GM21381 (cell line): ENCODE results near the gene ANO4.
"Not testable (repeated sequence)": the region's sequence is repeated elsewhere in the genome, so short reads cannot be mapped to it uniquely, and the experiment has no call there.

Experiments used
- ATAC-seq: cut with Tn5 transposase; IDR thresholded peaks from one replicate; pipeline ENCODE4 v1.9.1; 2021; ENCODE audit warnings: mild to moderate bottlenecking, moderate library complexity; ENCODE audit not compliant: unreplicated experiment

ANO4 gene

DNA sequence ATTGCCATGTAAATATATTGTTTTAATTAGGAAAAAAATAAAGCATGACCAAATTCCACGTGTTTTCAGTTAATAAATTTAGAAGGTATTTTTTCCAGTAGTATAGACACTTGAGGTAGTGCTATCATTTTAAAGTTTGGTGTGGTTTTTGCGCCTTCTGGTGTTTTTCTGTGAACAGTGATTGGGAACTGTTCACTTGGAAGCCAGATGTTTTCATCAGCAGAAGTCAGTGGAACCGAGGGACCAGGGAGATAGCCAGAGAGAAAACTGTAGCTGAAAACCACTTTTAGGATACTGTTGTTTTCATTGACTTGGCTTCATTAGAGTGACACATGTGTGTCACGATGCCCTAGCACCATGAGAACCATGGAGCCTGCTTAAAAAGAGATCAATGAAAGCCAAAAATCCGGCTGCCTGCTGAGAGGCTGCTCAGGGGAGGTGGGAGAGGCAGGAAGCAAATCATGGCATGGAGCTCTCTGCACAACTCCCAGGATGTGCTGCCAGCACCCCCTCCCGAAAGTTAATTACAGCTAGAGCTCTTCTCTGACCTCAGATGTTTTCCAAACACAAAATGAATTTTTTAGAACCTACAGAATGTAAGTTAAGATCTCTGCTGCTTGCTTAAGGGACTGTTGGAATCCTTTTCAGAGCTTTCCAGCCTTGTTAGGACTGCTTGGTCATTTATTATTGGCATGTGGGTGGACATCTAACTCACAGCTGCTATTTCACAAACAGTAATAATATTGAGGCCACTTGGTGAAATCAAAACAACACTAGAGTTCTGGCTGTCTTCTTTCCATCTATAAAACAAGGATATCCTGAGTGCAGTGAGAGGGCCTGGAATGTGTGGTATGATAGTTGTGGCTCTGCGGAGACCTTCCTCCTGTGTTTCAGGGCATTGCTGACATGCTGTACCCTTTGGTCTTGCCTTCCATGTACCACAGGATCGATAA lies 192.3 kb downstream of the ANO4 start:
- ATAC-seq: no peak

DNA sequence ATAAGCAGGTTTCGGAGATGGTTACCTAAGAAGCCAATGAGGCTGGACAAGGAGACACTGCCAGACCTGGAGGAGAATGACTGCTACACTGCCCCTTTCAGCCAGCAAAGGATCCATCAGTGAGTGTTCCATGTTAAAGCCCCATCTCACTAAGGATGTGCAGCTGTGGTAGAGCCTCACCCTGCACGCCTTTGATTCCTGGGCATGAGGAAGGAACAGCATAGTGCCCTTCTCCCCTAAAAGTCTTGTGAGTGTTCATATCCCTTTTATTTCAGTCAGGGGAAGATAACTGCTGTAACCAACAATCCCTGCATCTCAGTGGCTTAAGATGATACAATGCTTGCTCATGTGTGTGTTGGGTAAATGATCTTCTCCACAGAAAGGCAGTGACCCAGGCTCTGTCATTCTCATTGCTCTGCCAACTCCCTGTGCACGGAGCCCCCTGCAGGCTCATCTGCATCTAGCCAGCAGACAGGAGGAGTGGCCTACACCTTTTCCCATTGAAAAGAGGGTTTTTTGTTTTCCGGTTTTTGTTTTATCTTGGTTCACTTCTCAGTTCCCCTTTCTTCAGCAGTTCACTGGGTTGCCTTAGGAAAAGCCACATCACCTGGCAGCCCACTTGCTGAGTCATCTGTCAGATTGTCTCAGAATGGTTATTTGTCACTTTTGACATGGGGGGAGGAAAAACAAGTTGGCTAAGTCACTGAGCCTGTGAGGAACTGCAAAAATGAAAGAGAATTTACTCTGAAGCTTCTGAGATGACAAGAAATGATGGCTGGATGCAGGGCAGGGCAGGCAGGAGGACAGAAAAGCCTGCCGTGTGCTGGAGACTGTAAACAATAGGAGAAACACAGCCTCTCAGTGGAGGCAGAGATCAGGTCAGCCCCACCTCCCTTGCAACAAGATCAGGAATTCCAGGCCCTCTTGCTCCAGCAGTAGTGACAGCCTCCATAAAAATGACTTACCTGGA lies 193.3 kb downstream of the ANO4 start:
- peak; percentile 96 for ATAC-seq

DNA sequence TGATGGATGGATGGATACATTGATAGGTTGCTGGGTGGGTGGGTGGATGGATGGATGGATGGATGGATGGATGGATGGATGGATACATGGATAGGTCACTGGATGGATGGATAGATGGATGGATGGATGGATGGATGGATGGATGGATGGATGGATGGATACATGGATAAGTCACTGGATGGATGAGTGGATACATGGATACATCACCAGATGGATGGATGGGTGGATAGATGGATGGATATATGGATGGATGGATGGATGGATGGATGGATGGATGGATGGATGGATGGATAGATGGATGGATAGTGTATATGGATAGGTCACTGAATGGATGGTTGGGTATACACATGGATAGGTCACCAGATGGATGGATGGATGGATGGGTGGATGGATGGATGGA lies 194.9 kb downstream of the ANO4 start:
- not testable (repeated sequence) for ATAC-seq

DNA sequence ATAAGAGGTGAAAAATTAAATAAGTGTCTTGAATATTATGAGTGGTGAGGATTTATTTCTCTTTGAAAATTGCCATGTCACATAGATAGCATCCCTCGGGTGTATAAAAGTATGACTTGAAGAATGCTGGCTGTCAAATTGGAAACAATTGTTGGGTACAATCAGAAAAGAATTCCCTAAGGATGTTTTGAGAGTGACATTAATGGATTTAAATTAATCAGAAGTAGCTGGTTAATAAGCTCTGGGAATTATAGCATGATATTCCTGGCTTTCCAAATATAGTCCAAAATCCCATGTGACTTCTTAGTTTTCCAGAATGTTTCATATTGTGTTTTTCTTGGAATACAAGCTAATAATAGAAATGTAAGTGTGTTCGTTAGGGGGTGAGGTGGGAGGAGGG lies 196.5 kb downstream of the ANO4 start:
- no peak for ATAC-seq

DNA sequence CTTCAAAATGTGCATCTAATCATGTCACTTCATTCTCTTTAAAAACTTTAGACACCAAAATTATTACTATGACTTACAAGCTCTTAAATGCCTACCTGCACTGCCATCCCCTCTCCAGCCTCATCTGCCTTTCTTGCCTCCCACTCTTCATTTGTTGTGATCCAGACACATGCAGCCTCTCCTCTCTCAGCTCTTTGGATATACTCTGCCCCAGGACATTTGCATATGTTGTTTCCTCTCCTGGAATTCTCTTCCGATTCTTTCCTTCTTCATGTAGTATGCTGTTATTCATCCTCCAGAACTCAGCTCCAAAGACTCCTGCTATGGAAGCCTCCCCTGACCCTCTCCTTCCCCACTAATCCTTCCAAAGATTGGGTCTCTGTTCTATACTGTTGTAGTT lies 197.6 kb downstream of the ANO4 start:
- no peak for ATAC-seq

DNA sequence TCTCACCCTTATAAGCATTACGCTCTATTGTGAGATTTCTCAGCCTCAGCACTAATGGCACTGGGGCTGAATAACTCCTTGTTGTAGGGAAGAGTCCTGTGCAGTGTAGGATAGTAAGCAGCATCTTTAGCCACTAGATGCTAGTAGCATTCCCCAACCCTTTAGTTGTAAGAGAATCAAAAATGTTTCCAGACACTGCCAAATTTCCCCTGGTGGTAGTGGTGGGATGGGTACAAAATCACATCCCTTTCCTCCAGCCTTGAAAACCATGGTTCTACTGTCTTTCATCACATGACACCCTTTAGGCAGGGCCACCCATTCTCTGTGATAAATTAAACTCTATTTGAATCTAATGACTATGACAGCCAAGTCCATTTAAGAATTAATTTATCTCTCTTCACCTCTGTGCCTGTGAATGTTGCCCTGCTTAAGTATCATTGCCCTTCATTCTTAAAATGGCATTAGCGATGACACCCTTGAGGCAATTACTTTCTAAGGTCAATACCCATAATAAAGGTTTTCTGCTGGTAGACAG lies 199.4 kb downstream of the ANO4 start:
- ATAC-seq: no peak

DNA sequence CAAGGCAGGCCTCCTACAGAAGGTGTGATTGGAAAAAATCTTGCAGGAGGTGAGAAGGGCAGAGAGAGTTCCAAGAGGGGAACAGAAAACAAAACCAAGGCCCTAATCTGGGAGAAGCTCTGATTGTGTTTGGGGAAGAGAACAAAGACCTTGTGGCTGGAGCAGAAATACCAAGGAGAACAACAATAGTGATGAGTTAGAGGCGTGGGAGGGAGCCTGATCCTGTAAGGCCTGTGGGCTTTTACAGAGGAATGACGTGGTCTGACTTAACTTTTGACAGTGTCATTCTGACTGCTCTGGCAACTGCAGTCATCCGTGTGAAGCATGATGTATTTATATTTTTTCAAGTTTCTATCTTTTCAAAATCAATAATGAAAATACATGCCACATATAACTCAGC lies 200.6 kb downstream of the ANO4 start:
- peak; percentile 41 for ATAC-seq

DNA sequence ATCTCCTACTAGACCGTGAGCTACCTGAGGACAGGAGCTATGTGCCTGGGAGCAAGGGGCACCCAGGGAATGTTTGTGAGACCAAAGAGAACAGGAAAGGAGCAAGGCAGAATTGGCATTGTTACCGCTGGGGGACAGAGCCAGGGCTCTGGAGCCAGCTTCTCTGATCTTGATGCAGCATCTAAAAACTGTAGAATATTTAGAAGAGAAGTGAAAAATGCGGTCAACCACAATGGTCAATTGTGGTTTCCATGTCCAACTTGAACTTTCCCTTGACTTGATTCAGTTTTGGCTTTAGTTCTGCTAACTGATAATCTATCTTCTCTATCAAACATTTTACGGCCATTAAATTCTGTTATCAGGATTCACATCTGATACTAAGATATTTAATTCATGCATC lies 201.2 kb downstream of the ANO4 start:
- peak; percentile 81 for ATAC-seq

DNA sequence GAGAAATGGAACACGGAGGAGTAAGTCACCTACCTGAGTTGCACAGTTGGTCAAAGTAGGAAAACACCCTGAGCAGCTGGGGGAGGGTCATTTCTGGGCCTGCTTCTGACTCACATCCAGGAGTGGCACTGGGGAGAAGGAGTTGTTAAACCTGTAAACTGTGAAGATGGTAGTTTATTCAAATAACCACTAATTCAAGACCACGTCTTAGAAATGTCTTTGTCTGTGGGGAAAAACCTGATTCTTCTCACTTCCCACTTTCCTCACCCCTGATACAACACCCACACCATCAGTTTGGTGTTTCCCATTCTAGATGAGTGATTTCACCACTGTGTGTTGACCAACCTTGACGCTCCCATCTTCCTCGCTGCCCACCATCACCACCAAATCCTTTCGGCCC lies 207.1 kb downstream of the ANO4 start:
- ATAC-seq: peak; percentile 74

DNA sequence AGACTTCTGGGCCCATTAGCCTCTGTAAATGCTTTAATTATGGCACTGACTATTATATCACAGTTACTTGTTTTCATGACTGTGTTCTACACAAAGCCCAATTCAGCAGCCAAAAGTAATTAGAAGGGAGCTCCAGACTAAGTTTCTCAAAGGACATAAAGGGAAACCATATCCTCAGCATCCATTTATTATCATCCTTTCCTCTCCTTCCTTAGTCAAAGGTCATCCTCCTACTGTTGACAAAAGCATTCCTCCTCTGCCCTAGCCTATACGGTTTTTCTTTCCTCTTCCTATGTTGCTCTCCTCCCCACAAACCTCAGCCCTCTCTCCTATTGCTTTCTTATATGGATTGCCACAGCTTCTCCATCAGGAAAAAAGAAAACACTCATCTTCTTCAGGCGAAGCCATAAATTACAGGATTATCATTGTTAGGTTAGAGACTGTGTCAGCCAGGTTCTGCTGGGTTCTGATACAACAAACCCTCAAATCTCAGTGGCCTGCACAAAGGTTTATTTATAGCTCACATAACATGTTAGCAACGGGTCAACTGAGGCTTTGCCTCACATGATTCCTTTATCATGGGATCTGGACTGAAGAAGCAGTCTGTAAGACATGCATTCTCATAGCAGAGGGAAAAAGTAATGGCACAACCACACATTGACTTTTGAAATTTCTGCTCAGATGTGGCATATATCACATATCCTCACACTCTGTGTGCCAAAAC lies 208.3 kb downstream of the ANO4 start:
- ATAC-seq: no peak

DNA sequence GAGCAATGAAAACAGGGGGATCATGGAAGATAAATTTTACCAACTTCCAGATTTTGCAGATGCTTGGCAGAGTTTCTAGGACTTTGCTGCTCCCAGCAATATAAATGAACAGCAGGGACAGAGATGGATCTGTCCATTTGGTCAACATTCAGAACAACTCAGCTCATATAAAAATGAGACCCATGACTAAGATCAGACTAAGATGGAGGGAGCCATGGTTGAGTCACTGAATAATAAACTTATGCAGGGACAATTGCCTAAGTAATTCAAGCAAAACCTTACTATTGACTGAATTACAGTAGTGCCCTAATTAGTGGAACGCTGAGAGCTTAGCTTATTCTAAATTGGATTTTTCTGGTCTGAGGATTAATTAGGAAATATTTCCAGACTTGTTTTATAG lies 210.3 kb downstream of the ANO4 start:
- ATAC-seq: no peak

DNA sequence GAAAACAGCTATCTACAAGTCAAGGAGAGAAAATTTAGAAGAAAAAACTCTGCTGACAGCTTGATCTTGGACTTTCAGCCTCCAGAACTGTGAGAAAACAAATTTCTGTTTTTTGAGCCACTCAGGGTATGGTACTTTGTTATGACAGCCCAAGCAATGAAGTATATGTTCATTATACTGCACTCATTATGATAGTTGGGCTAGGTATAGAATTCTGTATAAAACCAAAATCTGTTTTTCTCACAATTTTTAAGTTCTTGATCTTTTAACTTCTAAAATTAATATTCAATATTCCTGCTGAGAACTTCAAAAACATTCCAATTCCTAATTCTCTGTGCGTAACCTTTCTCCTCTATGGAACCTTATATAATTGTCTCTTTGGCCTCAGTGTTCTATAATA lies 214.7 kb downstream of the ANO4 start:
- ATAC-seq: no peak

DNA sequence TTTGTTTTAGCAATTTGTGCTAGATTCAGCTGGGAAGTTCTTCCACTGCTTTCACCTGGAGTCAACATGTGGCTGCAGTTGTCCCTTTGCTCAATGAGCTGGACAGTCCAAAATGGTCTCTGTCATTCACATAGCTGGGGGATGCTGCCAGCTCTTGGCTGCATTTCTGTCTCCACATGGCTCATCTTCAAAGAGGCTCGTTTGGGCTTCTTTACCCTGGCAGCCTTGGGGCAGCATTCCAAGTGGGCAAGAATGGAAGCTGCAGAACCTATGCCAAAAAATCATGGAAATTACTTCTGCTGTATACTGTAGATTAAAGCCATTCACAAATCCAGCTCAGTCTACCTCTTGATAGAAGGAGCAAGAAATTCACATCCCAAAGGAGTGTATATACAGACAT lies 216.3 kb downstream of the ANO4 start:
- ATAC-seq: no peak

DNA sequence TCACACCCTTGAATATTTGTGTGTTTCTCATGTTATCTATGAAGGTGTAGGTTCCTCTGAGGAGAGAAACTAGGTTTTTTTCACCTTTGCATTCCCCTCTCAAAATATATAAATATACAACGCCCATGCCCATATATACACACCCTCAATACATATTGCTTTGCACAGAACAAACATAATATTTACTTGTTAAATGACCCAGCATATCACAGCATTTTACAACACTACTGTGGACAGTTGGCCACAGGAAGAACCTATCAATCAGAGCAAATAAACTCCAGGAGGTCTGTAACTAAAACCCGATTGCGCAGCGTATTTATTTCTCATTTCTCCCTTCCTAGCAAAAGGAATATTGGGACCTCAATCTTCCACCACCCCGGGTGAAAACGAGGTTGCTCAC lies 219.4 kb downstream of the ANO4 start:
- ATAC-seq: no peak

DNA sequence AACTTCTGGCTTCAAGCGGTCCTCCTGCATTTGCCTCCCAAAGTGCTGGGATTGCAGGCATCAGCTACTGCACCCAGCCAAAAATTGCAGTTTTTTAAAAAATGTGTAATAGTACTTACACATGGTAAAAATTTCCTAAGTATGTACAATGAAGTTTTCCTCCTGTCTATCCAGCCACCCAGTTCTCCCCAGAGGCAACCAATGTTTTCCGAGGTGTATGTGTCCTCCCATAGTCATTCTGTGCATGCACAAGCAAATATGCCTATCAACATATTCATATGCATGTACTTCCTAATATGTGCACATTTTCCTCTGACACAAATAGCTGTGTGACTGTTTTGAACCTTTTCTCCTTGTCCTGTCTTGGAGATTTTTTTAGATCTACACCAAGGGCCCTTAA lies 220.5 kb downstream of the ANO4 start:
- ATAC-seq: no peak

DNA sequence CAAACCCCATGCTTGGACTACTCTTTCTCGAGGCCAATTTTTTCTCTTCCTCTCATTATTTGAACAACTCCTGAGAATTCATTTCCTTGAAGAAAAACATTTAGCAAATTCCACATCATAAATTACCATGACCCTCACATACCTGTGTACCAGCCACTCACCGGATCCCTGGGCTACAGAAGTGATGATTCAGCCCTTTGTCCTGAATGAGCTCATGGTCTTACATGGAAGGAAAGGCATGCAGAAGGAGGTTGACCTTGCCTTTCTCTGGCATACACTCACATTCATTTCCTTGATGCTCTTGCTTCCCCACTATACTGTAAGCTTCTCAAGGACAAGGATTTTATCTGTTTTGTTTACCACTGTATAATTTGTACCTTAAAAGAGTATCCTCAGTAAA lies 224.0 kb downstream of the ANO4 start:
- no peak for ATAC-seq

DNA sequence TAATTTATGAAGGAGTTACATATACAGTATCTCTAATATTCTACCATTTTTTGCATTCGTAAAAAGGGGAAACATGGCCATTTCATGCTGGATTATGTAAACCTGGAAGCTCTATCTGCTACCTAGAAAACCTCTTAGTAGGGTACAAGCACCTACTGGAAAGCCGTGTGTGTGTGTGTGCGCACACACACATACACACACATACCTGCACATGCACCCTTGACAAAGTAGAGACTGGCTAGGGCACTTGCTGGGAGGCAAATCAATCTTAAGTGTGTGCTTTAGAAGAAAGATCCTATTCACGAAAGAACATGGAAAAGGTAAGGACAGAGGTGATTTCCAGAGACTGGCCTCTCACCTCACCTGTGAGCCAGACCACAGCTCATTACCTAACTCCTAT lies 224.6 kb downstream of the ANO4 start:
- no peak for ATAC-seq

DNA sequence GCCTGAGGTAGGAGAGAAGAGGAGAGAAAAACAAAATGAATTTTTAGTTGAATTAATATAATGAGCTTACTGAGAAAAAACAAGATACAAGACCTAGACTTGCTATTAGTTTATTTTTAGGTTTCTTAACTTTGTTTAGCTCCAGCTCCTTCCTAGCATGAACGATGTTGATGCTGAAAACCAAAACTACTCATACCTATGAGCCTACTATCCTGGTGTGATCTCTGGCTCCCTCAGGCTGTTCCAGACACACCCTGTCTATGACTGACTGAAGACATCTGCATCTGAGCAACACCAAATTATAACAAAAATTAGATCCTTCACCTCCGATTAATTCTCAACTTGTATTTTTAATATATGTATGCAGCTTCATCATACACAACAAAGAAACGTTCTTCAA lies 225.1 kb downstream of the ANO4 start:
- no peak for ATAC-seq

DNA sequence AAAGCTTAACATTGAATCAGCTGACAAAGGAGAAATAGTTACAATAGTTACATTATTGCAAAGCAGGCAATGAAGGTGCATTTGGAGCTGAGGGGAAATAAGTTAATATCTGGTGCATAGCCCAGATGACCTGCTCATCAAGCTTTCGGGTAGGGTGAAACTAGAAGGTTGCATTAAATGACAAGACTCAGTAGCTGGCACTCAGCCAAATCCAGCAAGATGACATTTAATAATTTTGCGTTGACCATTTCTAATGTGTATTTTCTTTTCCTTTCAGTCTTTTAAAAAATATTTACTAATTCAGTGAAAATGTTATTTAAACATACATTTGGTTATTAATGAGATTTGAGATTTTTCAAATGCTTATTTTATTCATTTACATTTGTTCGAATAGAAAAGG lies 226.9 kb downstream of the ANO4 start:
- ATAC-seq: no peak

DNA sequence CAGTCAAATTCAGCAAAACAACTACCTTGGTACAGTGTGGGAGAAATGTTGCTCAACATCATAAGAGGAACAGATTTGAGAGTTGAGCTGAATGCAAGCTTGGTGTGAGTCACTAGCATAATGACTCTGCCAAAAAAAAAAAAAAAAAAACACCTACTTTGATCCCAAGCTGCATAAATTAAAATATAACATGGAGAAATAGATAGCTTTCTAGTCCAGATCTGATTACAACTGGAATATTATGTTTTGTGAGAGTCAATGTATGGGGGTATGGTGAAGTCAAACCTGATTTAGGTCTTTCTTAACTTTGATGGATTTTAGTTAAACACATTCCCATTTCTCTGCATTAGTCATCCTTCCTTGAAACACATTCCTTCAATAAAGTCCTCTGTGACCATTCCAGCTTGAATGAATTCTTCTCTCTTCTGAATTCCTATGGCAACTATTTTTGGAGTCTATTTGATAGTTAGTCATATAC lies 227.4 kb downstream of the ANO4 start:
- ATAC-seq: no peak

DNA sequence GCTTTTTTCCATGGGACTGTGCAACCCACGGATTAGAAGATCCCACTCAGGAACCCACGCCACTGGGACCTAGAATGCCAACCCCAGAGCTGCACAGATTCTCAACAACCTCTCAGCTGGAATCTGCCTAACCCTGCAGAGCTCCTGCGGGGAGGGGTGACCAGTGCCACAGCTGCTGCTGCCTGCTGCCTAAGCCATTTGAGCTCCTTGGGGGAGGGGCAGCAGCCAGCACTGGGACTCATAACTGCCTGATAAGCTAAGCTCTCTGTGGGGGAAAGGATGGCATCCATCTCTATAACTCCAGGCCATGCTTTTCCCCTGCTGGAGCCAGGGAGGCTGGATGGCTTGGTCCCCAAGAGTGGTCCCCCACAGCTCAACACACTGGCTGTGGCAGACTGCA lies 232.6 kb downstream of the ANO4 start:
- no peak for ATAC-seq
